GM12864 (cell line): ENCODE data around the gene GRID1.

Experiments
- DNase-seq: peaks from one replicate; pipeline ENCODE4 v3.0.0-alpha.2; 2011; ENCODE audit warnings: low read depth
- H3K4me3 ChIP-seq: 2 replicates; pipeline ENCODE4 v1.5.1; 2011; ENCODE audit warnings: mild to moderate bottlenecking, low read depth, low read length, control low read depth
- CTCF ChIP-seq: IDR thresholded peaks from 2 replicates; pipeline ENCODE4 v1.5.1; 2011; ENCODE audit warnings: low read depth, mild to moderate bottlenecking, moderate library complexity, low read length, control low read depth, inconsistent platforms; ENCODE audit errors: missing control alignments

The GRID1 gene

DNA sequence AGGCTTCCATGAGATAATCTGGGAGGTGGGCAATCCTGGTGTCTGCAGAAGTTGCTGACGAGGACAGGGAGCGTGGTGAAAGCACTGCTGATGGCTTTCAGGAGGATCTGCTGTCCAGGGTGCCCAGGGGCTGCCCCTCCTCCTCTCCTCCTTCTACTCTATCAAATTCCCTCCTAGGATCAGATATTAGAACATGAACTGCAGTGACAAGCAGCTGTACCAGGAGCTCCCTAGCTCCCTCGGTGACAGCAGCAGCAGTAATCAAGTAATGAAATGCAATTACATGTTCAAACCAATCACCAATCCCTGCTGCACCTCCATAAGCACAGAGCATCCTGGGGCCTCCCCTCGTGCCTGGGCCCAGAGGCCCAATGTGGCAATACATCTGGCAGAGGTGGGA lies 46.9 kb downstream of the GRID1 start:
- H3K4me3 ChIP-seq, result no peak overlapping the region
- TF ChIP-seq CTCF, result no peak
- DNase-seq, result no peak

GRCh38 chr10:86317949-86318725 lies 48.5 kb downstream of the GRID1 start:
- H3K4me3 ChIP-seq, result no peak overlapping the region
- no peak for DNase-seq
- no peak for TF ChIP-seq CTCF

DNA sequence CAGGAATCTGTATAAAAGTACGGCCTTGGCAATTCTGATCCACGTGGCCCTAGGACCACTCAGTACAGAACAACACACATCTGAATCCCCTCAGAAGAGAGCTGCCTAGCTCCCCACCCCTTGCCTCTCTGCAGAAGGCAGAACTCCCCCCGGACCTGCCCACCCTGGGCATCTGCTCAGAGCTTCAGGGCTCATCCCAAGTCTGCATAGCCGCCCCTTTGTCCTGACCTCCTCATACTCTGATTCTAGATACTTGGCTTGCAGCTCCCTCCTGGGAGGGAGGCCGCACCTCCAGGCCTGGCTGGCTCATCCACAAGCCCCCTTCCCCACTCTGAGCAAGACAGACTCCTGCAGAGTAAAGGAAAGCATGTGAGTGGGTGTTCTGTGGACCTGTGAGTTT lies 49.6 kb downstream of the GRID1 start:
- DNase-seq, result no peak
- H3K4me3 ChIP-seq, result no peak overlapping the region
- TF ChIP-seq CTCF, result no peak

DNA sequence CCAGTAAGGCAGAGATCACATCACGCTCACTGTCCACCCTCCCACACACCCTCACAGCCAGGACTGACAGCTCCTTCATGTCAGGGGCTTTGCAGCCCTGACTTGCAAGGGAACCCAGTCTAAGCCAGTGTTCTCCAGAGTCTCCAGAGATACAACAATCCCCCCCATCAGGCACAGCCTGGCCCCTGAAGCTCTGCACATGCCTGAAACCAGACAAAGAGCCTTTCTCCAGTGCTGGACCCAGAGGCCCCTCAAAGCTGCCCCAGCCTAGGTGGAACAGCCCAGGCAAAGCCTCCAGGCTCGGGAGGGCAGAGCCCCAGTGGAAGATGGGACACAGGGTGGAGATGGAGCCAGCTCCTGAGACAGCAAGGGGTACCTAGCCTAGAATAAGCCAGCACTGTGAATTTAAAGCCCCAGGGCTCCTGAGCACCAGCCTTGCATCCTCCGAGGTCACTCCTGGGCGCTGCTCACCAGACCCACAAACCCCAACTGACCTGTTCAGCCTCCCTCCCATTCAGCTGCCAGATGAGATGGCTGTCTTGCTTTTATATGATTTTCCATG lies 50.2 kb downstream of the GRID1 start:
- no peak overlapping the region for H3K4me3 ChIP-seq
- DNase-seq, result no peak
- TF ChIP-seq CTCF, result no peak

- DNase-seq, result no peak
- no peak for TF ChIP-seq CTCF
- no peak overlapping the region for H3K4me3 ChIP-seq
These were observed 51.0 kb downstream of the GRID1 start for GRCh38 chr10:86315549-86315942.

- no peak for TF ChIP-seq CTCF
- no peak for DNase-seq
- H3K4me3 ChIP-seq, result no peak overlapping the region
These were observed 51.7 kb downstream of the GRID1 start for GRCh38 chr10:86314616-86315548.
